ENCODE data around the gene SLC12A7. TPM values are rescaled to one million over a fixed set of nuclear protein-coding genes. Genes with fewer than 3 reads are reported as not detected.

Gene SLC12A7
- total RNA-seq, 1 experiment from 2014 or later = 30.8 TPM

- no peak for TF ChIP-seq CTCF (conservative IDR thresholded peaks at IDR 0.05)
- Histone ChIP-seq H4K20me1 (ENCODE audit: control insufficient read depth, insufficient read depth, insufficient read length) (no peaks in the 10 kb centered on the region), H4K8ac (replicated peaks; ENCODE audit: insufficient read length, low read depth, low read length) (no peak overlapping the region), H2BK5ac (ENCODE audit: insufficient read length, low read length) (no peak overlapping the region), H3K9ac (ENCODE audit: extremely low read depth, insufficient read length, low read length) (no peak overlapping the region), H3K27me3 (ENCODE audit: insufficient read depth, low read length) (no peaks in the 10 kb centered on the region), H3T11ph (ENCODE audit: low read length) (no peak overlapping the region), H3K9me3 (ENCODE audit: control insufficient read depth, low read depth, low read length) (no peaks in the 10 kb centered on the region), H3K14ac (ENCODE audit: insufficient read depth, low read length) (no peak overlapping the region), H3K23ac (ENCODE audit: insufficient read length, low read depth, low read length) (no peak overlapping the region), H3K23me2 (ENCODE audit: insufficient read length, low read depth, low read length, poor library complexity, severe bottlenecking) (no peaks in the 10 kb centered on the region), H3K79me1 (ENCODE audit: insufficient read depth, low read depth, low read length, poor library complexity, severe bottlenecking) (no peaks in the 10 kb centered on the region), H3K56ac (ENCODE audit: insufficient read length, low read depth, low read length) (no peak overlapping the region), H3K4me2 (ENCODE audit: insufficient read depth, insufficient read length, low read length) (no peak overlapping the region), H2BK20ac (ENCODE audit: low read depth, low read length, poor library complexity, severe bottlenecking) (no peak overlapping the region), H4K91ac (ENCODE audit: insufficient read length, low read depth, low read length) (no peak overlapping the region), H3K4ac (ENCODE audit: low read depth, low read length) (no peak overlapping the region), H3K18ac (ENCODE audit: insufficient read length, low read depth, low read length) (no peak overlapping the region), H3K79me2 (ENCODE audit: insufficient read depth, low read length) (no peaks in the 10 kb centered on the region), H2BK120ac (ENCODE audit: low read depth, low read length, poor library complexity, severe bottlenecking) (no peak overlapping the region), H3K27ac (ENCODE audit: insufficient read length, low read depth, low read length) (no peak overlapping the region), H2BK15ac (ENCODE audit: low read depth, low read length) (no peak overlapping the region), H4K5ac (ENCODE audit: insufficient read length, low read depth, low read length) (no peak overlapping the region), H2AK5ac (ENCODE audit: insufficient read length, low read length) (no peak overlapping the region), H2BK12ac (ENCODE audit: insufficient read length, low read depth, low read length) (no peak overlapping the region), H3K4me1 (ENCODE audit: insufficient read depth, low read length) (no peaks in the 10 kb centered on the region), H2AFZ (ENCODE audit: low read length) (no peak overlapping the region)
- Mint-ChIP-seq H3K27me3 (ENCODE audit: low read depth) (no peaks in the 10 kb centered on the region), H3K4me1 (peaks cover 5 to 6% of the 10 kb centered on the region in 2 experiments), H3K9me3 (no peaks in the 10 kb centered on the region), H3K36me3 (ENCODE audit: insufficient read depth in 1 of 3, low read depth in 3 of 3) (peaks cover 8 to 51% (median 28%) of the 10 kb centered on the region in 3 experiments; a peak in 6 of 7 replicates), H3K4me3 (no peak overlapping the region), H3K27ac (peak overlapping the region; percentile 70 to 85 (median 83); a peak in 3 of 7 replicates)
- no CpG with 5 or more reads among the region's 15 CpGs for WGBS (ENCODE audit: extremely low coverage, insufficient read length, low lambda C conversion rate)
- DNase-seq = no peak
These were observed 22.2 kb downstream of the SLC12A7 start for GRCh38 chr5:1089621-1090040.

Data from H9 (cell line).